K562 (cell line): Measurements from ENCODE around the gene SLC36A3. TPM values are rescaled to one million over a fixed set of nuclear protein-coding genes. Genes with fewer than 3 reads are reported as not detected.

Experiments
- ATAC-seq: fragments of 200-7000 bp; cut with Tn5 transposase; 3 replicates; pipeline ENCODE4 v1.9.1; 2020; ENCODE audit warnings: moderate library complexity
- BruUV-seq: library from RNA; stranded (reverse); fragments of 400-500 nt; replicated peaks from 2 replicates; lab custom pipeline; 2021; lab: Mats Ljungman, UMichigan
- CTCF ChIA-PET: fragments of 300-600 bp; formaldehyde crosslinking; extraction: SDS; loops from one replicate; lab custom pipeline; 2021; ENCODE audit warnings: low intra/inter-chr PET ratio; lab: Yijun Ruan, JAX
- POLR2A ChIA-PET: fragments of 300-600, 350-650 bp; sonication (Branson Sonifier 250); formaldehyde crosslinking; extraction: SDS; loops from one replicate; lab custom pipeline; 2021; ENCODE audit warnings: antibody characterized with exemption, inconsistent platforms; lab: Yijun Ruan, JAX
- DNase-seq, 4 experiments: peaks; one replicate each; pipeline versions ENCODE4 v3.0.0 to v3.0.0-alpha.2; 2011 to 2018; ENCODE audit warnings: low spot score in 3 of 4, mixed read lengths in 3 of 4; ENCODE audit errors: extremely low read depth in 1 of 4
- FAIRE-seq: peaks from 2 replicates; lab custom pipeline; 2011; peaks lifted over from hg19 to GRCh38; lab: Jason Lieb, UNC
- H2AFZ ChIP-seq: 2 replicates; pipeline ENCODE4 v1.6.0; 2011; ENCODE audit warnings: low read depth, low read length, control low read depth, inconsistent platforms
- H3K27ac ChIP-seq: fragments of 200-600 bp; 3 replicates; pipeline ENCODE4 v1.8.0; 2011; ENCODE audit warnings: low read depth, mild to moderate bottlenecking, control low read depth, inconsistent platforms, low read length, moderate library complexity, mixed read lengths; ENCODE audit errors: extremely low read depth
- H3K27me3 ChIP-seq, 2 experiments: fragments of 300-600 bp in 1 of 2; 2 replicates in 1 of 2; 3 replicates in 1 of 2; pipeline versions ENCODE4 v1.6.0 to v1.8.0; 2011; ENCODE audit warnings: inconsistent platforms in 2 of 2, low read length in 2 of 2, mild to moderate bottlenecking in 1 of 2, mixed read lengths in 1 of 2, moderate library complexity in 1 of 2; ENCODE audit not compliant: control insufficient read depth in 2 of 2, insufficient read depth in 2 of 2
- H3K36me3 ChIP-seq: fragments of 300-600 bp; 3 replicates; pipeline ENCODE4 v1.8.0; 2011; ENCODE audit warnings: mild to moderate bottlenecking, low read length, inconsistent platforms; ENCODE audit not compliant: control insufficient read depth, insufficient read depth
- H3K4me1 ChIP-seq, 2 experiments: fragments of 200-600 bp in 1 of 2; replicated peaks in 1 of 2; 2 replicates in 1 of 2; 3 replicates in 1 of 2; pipeline versions ENCODE4 v1.5.1 to v1.8.0; 2011; ENCODE audit warnings: inconsistent platforms in 2 of 2, low read length in 2 of 2, mild to moderate bottlenecking in 1 of 2, mixed read lengths in 1 of 2, moderate library complexity in 1 of 2; ENCODE audit not compliant: control insufficient read depth in 2 of 2, insufficient read depth in 2 of 2
- H3K4me2 ChIP-seq: 2 replicates; pipeline ENCODE4 v1.6.1; 2011; ENCODE audit warnings: low read length, control low read depth, inconsistent platforms, mixed read lengths; ENCODE audit not compliant: insufficient read depth
- H3K4me3 ChIP-seq: fragments of 200-600 bp; sonication (generic), shearing (Covaris generic); 2 replicates; pipeline ENCODE4 v1.5.1; 2016; ENCODE audit warnings: control low read depth, inconsistent platforms
- H3K79me2 ChIP-seq: fragments of 200-600 bp; 3 replicates; pipeline ENCODE4 v1.8.0; 2011; ENCODE audit warnings: low read length, inconsistent platforms; ENCODE audit not compliant: control insufficient read depth, insufficient read depth
- H3K9ac ChIP-seq, 2 experiments: 2 replicates each; pipeline versions ENCODE4 v1.6.0 to v1.6.1; 2011; ENCODE audit warnings: low read depth in 2 of 2, low read length in 2 of 2, control low read depth in 1 of 2, inconsistent platforms in 1 of 2, mild to moderate bottlenecking in 1 of 2, mixed read lengths in 1 of 2; ENCODE audit not compliant: insufficient read depth in 1 of 2
- H3K9me1 ChIP-seq: one replicate; pipeline ENCODE4 v1.6.0; 2011; ENCODE audit warnings: inconsistent platforms, mild to moderate bottlenecking, low read length, moderate library complexity; ENCODE audit not compliant: control insufficient read depth, insufficient read depth
- H3K9me3 ChIP-seq: replicated peaks from 2 replicates; pipeline ENCODE4 v1.5.1; 2011; ENCODE audit warnings: low read depth, low read length, inconsistent platforms; ENCODE audit not compliant: control insufficient read depth, insufficient read depth
- H4K20me1 ChIP-seq: replicated peaks from 2 replicates; pipeline ENCODE4 v1.6.1; 2011; ENCODE audit warnings: low read length, inconsistent platforms, mixed read lengths; ENCODE audit not compliant: control insufficient read depth, insufficient read depth
- ETS2 ChIP-seq: IDR thresholded peaks from 2 replicates; pipeline ENCODE4 v1.6.1; 2016; ENCODE audit warnings: borderline replicate concordance, missing genetic modification characterization, mild to moderate bottlenecking, moderate library complexity, missing compliant biosample characterization; ENCODE audit not compliant: poor library complexity, severe bottlenecking
- JUN ChIP-seq, 2 experiments: sonication (generic) in 1 of 2; formaldehyde crosslinking in 1 of 2; IDR thresholded peaks; 2 replicates each; pipeline versions ENCODE4 v1.6.1 to v1.8.0; 2012 to 2022; ENCODE audit warnings: borderline replicate concordance in 2 of 2, mild to moderate bottlenecking in 2 of 2, improper control_type of control experiment in 1 of 2, low read depth in 1 of 2, low read length in 1 of 2, missing genetic modification reagents in 1 of 2
- KDM1A ChIP-seq, 2 experiments: fragments of 450-650 bp; IDR thresholded peaks; 2 replicates each; pipeline ENCODE4 v1.6.1; 2016; ENCODE audit warnings: mild to moderate bottlenecking in 2 of 2
- LARP7 ChIP-seq: fragments of 450-650 bp; IDR thresholded peaks from 2 replicates; pipeline ENCODE4 v1.6.1; 2016
- MED1 ChIP-seq: sonication (generic); formaldehyde crosslinking; IDR thresholded peaks from 2 replicates; pipeline ENCODE4 v1.8.1; 2023; ENCODE audit warnings: missing genetic modification reagents, borderline replicate concordance
- NFIC ChIP-seq: fragments of 450-650 bp; IDR thresholded peaks from 2 replicates; pipeline ENCODE4 v1.6.1; 2017; ENCODE audit warnings: mild to moderate bottlenecking, inconsistent platforms
- NFYB ChIP-seq: IDR thresholded peaks from 2 replicates; pipeline ENCODE4 v1.6.1; 2011; ENCODE audit warnings: mild to moderate bottlenecking, moderate library complexity; ENCODE audit not compliant: insufficient read length; ENCODE audit errors: extremely low read depth
- NR3C1 ChIP-seq: sonication (generic); formaldehyde crosslinking; IDR thresholded peaks from 2 replicates; pipeline ENCODE4 v1.8.1; 2022; ENCODE audit warnings: missing genetic modification reagents
- RBM39 ChIP-seq: fragments of 200-400 bp; formaldehyde crosslinking; optimal IDR thresholded peaks from 2 replicates; pipeline ENCODE3; 2018; ENCODE audit warnings: low read depth, low read length
- SMAD3 ChIP-seq: fragments of 450-650 bp; formaldehyde crosslinking; conservative IDR thresholded peaks from 2 replicates; pipeline ENCODE4 v1.4.0; 2020; ENCODE audit warnings: mild to moderate bottlenecking
- ZKSCAN8 ChIP-seq: fragments of 200-800 bp; sonication (Bioruptor generic); IDR thresholded peaks from 2 replicates; pipeline ENCODE4 v1.6.1; 2016; ENCODE audit warnings: missing genetic modification characterization, missing compliant biosample characterization
- WGBS: fragments of 100-300 bp; shearing (Covaris generic); methylation state at CpG from one replicate; pipeline ENCODE4 v1.1.6; 2016; ENCODE audit warnings: low coverage, mixed read lengths; ENCODE audit not compliant: insufficient coverage; ENCODE audit errors: missing lambda C conversion rate; 5-methylcytosine and 5-hydroxymethylcytosine counted together
- in situ Hi-C: fragments of 300-500 bp; cut with MboI; formaldehyde crosslinking; loops from 4 replicates; pipeline ENCODE4 v1.15.0; 2018; ENCODE audit warnings: inconsistent platforms, mixed read lengths
- intact Hi-C: fragments of 100-400 bp; cut with micrococcal nuclease; formaldehyde crosslinking; loops from 2 replicates; pipeline ENCODE4 v1.14.2; 2022
- polyA plus RNA-seq, 8 experiments: library from polyadenylated mRNA; depleted of rRNA in 4 of 8; stranded (reverse) in 5 of 8; unstranded in 3 of 8; fragments of >200 nt; fragmentation: Nextera tagmentation in 2 of 8; fragmentation: Illumina TruSeq in 1 of 8; extraction: Ambion mirVana in 2 of 8; extraction: Trizol in 1 of 8; gene quantifications; 2 replicates each; pipeline versions ENCODE4 v1.2.1 to v1.2.3, GENCODE V29; 2011 to 2014; ENCODE audit warnings: inconsistent platforms in 1 of 8, missing spikeins in 1 of 8
- total RNA-seq, 7 experiments: library from RNA; depleted of rRNA in 6 of 7; stranded (reverse); fragments of >200 nt in 6 of 7; fragmentation: Illumina TruSeq in 2 of 7; extraction: Trizol in 2 of 7; gene quantifications; 2 replicates each; pipeline versions ENCODE4 v1.2.1 to v1.2.3, GENCODE V29; 2011 to 2021; ENCODE audit warnings: low replicate concordance in 1 of 7

The SLC36A3 gene
- total and polyA plus RNA-seq, 9 of the 15 experiments (the other 6 are each of a cell fraction or from before 2014, with no cell fraction given) = not detected

GRCh38 chr5:151270599-151270998, 33.0 kb downstream of the SLC36A3 start:
- no peaks in the 10 kb centered on the region for H3K9me3 ChIP-seq
- 15% methylated on average over 1 of the region's 1 CpG for WGBS
- H3K4me3 ChIP-seq = no peak overlapping the region
- peaks cover 0 to 6% of the 10 kb centered on the region in 2 experiments; a peak in 2 of 5 replicates for H3K27me3 ChIP-seq
- ChIA-PET POLR2A (no interaction called here), CTCF (no interaction called here)
- DNase-seq (no peak), ATAC-seq (no peak), FAIRE-seq (no peak)
- peaks cover 9% of the 10 kb centered on the region; the same call in 1 of the 3 replicates for H3K36me3 ChIP-seq
- no peak overlapping the region for H3K9ac ChIP-seq
- H2AFZ ChIP-seq = no peak overlapping the region
- H4K20me1 ChIP-seq = no peaks in the 10 kb centered on the region
- in situ Hi-C loops = no loop called here
- no peaks in the 10 kb centered on the region for H3K9me1 ChIP-seq
- intact Hi-C loops = no loop called here
- no peaks in the 10 kb centered on the region for H3K79me2 ChIP-seq
- no TSS peak for BruUV-seq
- TF ChIP-seq SMAD3 (CRISPR knock-in tag) = no peak
- TF ChIP-seq NFIC = no peak
- no peak for TF ChIP-seq LARP7
- TF ChIP-seq MED1 (CRISPR knock-in tag) = no peak
- no peak for TF ChIP-seq JUN (IDR thresholded peaks at IDR 0.05; ENCODE audit: borderline replicate concordance, low read depth, low read length)
- TF ChIP-seq JUN (CRISPR knock-in tag; IDR thresholded peaks at IDR 0.05; ENCODE audit: borderline replicate concordance) = no peak
- no peak for TF ChIP-seq KDM1A (IDR thresholded peaks at IDR 0.05)
- no peak for TF ChIP-seq RBM39
- no peak for TF ChIP-seq ZKSCAN8 (CRISPR knock-in tag)
- no peak for TF ChIP-seq NFYB
- no peak for TF ChIP-seq NR3C1 (CRISPR knock-in tag)
- TF ChIP-seq ETS2 (tag) = no peak
- H3K4me1 ChIP-seq = no peaks in the 10 kb centered on the region
- H3K27ac ChIP-seq = no peak overlapping the region
- H3K4me2 ChIP-seq = no peak overlapping the region
